ENCODE data around the gene UBE2O. TPM values are rescaled to one million over a fixed set of nuclear protein-coding genes. Genes with fewer than 3 reads are reported as not detected.

The UBE2O gene
- total RNA-seq, 1 donor from 2014 or later: 13.5 TPM

DNA sequence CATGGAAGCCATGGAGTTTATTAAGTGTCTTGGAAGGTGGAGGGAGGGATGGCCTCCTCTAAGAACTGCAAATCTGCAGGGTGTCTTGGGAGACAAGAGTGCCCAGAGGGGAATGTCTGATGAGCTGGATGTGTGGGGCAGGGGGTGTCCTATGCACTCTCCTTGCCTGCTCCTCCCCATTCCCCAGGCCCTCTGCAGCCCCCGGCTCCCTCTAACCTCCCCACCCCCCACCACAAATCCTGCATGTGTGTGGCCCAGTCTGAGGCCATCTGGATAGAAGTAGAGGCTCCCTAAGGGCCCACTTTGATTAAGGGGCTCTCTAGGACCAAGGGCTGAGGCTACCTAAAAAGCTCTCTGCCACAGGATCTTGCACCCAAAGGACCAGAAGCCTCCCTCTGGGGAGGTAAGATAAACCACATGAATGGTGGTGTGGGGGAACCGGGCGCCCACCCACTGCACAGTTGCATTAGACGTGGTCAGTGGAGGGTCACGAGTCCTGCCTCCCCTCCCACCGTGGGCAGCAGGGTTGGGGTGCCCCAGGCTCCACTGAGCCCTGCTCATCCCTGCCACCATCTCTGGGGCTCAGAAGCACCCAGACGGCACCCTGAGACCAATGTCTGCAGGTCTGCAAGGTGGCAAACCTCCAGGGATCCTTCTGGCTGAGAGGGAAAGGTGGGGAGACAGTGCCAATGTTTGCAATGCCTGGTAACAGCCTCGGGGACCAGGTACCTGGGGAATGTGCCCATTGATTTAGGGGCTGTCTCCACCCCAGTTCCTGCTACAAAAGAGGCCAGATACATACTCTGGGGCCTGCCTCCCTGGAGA, 15.1 kb upstream of the UBE2O start:
- DNase-seq (ENCODE audit: low spot score): no peak

DNA sequence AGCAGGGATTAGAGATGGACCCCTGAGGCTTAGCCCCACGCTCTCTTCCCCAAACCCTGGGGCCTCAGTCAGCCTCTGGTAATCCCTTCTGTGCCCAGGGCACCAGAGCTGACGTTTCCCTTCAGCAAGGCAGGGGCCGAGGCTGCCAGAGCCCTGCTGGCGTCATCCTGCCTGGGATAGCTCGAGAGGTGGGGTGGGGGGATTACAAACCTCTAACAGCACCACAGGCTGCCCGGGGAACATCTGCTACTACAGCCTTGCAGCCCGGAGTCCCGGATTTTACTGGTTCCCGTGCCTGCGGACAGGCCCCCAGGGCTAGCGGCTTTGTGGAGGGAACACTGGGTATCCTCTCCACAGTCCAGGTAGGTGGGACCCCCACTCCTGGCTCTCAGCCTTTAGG, 14.4 kb upstream of the UBE2O start, which contains the start of gene AANAT:
AANAT (plus strand) TSS at position 238 of the 400 bp plus-strand sequence. CDS start 1,144 bp downstream, outside the sequence.
- DNase-seq (ENCODE audit: low spot score): peak; percentile 75

DNA sequence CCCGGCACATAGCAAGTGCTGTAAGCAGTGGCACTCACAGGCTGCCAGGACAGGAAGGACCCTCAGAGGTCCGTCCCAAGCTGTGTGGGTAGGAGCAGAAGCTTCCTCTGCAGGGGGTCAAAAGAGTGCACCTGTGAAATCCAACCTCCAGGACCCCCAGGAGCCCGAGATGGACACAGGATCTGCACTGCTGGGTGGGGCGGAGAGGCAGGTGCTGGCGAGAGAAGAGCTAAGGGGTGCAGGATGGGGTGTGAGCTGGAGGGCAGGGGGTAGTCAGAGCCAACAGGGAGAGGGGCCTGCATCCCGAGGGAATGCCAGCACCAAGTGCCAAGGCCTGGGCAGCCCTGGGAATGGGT, 13.8 kb upstream of the UBE2O start:
- DNase-seq (ENCODE audit: low spot score): no peak

DNA sequence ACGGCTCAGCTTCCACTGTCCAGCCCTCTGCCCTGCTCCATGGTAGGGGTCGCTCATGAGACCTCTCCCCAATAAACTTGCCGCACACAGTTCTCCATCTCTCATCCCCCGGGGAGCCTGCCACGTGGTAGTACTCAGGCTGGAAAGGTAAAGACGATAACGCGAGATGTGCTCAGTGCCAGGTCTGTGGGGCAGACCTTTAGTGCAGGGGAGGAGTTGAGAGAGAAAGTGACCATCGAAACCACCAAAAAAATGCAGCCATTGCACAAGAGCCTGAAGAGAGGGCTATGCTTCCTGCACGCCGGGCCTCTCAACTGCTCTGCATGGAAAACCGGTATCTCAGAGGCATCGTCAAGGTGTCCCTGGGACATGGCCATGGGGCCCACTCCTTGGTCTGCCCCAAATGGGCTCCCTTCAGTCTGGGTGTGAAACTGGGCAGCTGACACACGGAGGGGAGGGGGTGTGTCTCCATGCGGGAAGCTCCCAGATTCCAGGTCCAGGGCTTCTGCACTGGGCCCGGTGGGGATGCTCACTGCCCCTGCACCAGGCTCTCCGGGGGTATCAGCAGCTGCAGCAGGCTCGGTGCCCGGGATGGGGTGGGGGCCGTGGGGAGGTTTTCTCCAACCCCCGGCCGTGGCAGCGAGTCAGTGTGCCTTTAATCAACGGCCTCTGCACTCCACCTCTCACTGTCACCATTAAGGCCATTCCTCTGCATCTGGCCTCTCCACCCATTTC, 9.8 kb upstream of the UBE2O start:
- DNase-seq (ENCODE audit: low spot score): no peak

DNA sequence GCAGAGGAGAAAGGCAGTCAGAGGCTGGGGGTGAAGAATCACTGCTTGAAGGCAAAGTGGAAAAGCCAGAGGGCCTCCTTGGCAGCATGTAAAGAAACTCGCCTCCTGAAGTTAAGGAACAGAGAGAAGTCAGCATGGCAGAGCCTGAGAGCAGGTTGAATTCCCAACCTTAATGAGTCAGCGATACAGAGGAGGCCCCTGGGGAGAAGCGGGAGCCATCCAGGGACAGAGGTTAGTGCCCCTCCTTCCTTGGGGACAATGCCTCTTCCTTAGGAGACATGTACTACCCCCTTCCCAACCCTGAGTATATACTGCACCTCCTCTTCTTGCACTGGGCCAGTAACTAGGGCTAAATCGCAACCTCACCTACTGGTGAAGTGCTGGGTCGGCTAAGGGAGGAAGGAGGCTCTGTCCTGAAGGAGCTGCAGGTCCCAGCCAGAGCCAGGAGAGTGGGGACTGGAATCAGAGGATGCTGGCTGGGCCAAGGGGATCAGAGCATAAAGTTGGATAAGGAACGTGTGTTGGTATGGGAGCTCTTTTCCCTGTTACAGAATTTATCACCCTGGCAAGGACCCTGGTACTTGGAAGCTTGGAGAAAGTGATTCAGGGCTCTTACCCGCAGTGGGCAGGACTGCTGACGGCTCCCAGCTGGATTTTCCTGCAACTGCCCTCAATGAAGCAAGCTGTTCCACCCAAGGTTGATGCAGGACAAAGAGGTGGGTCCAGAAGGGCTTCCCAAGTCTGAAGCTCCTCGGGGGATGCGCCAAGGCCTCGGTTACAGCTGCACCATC, 9.0 kb upstream of the UBE2O start:
- no peak for DNase-seq (ENCODE audit: low spot score)

DNA sequence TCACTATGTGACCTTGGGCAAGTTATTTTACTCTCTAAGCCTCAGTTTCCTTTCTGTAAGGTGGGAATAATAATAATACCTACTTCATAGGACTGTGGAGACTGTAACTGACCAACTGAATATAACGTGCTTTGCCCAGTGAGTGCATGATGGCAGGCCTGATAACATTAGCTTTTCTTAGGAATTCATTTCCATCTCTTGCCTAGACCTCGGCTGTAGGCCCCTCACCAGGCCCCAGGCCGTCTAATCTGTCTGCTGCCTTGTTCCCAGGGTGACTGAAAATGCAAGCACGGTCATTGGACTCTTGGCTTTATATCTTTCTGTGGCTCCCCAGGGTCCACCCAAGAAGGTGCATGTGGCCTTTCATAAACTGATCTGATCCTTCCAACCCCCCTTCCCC, 6.7 kb upstream of the UBE2O start:
- DNase-seq (ENCODE audit: low spot score): no peak

DNA sequence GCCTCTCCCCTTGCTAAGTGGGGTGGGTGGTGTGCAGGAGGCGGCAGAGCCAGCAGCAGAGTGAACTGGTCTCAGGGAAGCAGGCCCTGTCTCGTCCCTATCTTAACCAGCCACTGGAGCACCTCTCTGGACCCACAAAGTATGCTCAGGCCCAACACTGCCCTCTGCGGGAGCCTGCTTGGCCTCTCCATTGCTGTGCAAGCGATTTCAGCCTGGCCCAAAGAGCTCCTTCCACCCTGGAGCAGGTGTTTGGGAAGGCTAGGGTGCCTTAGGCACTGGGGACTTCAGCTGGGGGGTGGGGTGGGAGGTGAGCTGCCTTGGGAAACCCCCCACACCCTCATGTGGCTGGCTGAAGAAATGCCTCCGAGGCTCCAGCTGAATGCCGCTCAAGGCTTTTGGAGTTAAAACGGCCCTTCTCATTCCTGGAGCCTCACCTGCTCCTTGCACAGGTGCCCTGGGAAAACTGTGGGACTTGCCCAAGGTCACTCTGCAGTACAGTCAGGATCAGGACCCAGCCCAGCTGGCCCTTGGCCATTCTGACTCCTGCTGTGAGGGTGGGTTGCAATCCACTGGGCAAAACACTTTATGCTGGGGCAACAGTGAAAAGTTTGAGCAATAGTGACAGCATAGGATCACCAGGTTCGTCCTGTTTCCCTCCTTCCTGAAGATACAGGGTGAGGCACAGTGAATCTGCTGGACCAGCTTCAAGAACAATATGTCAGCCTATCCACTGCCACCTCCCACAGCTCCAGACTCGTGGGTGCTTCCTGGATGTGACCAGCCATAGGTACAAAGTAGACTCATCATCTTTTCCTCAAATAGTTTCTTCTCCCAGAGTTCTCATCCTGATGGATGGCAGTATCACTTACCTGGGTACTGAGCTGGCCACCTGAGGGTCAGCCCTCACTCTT, 5.9 kb upstream of the UBE2O start:
- peak; percentile 34 for DNase-seq (ENCODE audit: low spot score)

DNA sequence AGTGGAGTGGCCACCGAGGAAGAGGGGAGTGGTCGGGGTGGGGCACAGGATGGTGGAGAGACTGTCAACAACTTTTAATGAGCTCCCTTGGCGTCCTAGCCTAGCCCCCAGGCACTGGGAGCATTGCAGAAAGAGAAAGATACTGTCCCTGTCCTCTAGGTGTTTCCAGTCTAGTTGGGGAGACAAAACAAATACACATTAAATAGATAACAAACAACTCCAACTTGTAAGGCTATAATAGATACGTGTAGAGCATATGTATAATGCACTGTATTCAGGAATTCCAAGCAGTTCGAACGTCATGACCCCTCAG, 435 bp upstream of the UBE2O start:
- no peak for DNase-seq (ENCODE audit: low spot score)

DNA sequence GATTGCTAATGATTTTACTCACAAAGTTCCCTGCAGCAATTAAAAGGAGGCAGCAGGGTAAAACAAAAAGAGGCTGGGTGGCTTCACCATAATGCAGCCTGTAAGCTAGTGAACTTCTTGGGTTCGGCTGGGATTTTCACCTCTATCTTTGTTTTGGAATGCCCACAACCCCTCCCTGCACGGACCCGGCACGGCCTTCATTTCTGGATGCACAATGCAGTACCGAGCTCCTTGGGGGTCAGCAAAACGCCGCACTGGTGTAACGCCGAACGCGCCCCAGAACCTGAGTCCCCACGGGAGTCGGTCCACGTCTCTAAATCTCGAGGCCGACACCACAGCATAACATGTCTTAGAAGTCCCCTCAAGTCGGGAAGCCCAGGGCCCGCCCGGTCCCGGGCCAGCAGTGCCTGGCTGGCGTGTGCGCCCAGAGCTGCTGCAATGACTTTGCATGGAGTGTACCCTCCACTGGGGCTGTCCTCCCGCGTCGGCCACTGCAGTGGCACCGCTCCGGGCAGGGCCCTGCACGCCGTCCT, 759 bp downstream of the UBE2O start:
- no peak for DNase-seq (ENCODE audit: low spot score)

DNA sequence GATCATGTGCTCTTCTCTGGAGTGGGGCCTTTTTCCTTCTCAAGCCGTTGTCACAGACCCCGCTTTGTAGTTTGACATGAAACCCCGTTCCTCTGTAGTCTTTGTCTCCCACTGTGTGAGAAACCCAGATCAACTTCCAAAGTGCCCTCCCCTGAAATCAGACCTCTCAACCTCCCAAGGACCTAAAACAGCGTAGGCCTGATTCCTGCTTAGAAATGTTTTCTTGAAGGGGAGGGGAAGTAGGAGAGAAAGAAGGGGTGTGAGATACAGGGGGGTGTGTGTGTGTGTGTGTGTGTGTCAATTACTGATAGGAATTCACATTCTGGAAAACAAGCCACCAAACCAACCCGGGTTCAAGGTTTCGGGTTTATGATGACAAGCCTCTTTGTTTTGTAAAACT, 1.4 kb downstream of the UBE2O start:
- DNase-seq (ENCODE audit: low spot score): no peak

DNA sequence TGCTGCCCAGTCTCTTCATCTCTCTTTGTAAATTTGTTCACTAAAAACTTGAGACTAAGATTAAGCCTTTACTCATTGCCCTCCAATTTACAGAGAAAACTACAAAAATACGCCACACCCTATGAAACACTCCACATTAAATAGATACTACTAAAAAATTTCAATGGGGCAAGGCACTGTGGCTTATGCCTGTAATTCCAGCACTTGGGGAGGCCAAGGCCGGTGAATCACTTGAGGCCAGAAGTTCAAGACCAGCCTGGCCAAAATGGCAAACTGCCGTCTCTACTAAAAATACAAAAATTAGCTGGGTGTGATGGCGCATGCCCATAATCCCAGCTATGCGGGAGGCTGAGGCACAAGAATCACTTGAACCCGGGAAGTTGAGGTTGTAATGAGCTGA, 3.8 kb downstream of the UBE2O start:
- no peak for DNase-seq (ENCODE audit: low spot score)

DNA sequence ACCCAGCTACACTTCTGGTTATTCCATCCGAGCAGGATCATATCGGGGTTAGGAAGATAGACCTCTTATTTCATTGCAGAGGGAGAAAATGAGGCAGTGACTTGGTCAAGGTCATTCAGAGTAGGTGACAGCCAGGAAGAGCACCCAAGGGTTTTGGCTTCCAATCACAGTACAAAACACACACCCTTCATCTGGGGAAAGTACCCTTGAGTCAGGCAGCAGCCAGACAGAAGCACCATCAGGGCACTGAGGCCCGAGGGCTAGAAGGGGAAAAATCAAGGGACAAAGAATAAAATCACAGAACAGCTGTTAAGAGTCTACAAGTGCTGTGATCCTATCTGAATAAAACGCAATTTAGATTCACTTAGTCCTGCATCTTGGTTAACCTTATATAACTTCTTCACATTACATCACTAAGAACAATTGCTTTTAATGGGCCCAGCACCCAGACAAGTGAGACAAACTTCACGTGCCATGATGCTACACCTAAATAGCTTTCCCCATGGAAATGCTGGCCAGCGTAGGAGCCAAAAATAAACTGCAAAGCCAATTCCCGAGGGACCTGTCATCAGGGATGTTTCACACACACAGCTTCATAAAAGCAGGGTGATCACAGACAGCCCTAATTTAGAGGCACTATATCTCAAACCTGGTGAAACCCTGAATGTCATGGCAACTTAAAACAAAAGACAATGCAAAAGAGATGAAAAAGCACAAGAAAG, 4.9 kb downstream of the UBE2O start:
- no peak for DNase-seq (ENCODE audit: low spot score)

DNA sequence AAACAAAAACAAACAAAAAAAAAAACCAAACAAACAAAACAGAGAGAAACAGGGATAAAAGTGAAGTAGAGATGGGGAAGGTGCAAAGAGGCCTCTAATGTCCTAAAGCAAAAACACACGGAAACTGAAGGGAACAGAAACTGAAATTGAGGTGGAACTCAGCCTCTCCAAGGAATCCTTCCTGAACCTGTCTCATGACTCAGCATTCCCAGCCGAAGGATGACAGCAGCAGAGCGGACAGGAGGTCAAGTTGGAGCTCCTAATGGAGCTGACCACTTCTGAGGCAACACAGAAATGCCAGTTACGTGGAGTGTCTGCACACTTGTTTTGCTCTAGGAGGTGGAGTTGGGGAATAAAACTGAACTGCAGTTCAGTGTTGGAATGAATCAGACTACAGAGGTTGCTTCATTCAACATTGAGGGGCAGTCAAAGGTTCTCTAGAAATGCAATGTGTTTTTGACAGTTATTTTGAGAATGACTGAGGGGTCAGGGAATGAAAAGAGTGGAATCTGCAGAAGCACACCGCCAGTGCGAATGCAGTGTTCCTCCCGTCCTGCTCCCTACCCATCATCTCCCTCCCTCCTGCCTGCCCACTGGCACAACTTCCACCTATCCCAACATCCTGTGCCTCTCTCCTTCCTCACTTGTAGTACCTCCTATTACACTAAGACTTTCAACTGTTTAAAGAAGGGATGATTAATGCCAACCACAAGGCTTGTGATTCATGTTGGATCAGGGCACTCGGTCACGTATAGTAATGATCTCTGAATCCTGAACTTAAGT, 6.3 kb downstream of the UBE2O start:
- no peak for DNase-seq (ENCODE audit: low spot score)

DNA sequence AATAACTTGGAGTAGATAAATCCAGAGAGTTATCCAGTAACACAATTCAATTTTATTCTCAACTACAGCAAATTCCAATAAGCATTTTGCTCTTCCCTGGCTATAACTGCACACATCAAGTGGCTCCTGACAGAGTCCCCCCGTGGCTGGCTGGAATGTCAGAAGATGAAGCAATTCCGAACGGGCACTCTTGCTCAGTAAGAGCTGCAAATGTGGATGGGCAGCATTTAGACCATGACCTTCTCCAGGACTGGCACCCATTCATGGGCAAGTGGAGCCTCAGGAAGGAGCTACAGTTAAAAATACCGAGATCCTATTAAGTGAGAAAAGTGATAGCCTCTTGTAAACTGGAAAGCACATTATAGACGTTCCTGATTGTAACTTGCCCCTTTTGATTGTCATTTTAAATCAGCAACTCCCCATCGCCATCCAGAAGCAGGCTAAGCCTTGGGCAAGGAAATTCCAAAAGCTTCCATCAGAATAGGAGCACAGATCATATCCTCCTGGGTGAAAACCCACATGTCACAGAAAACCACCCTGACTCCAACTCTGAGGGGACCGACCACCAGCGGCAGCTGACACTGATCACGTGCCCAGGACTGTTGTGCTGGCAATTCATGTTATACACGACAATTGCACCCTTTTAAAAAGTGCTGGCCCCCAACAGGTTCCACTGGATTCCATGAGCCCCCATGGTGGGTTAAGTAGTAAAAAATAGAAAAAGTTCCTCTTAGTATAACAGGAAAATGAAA, 7.1 kb downstream of the UBE2O start:
- no peak for DNase-seq (ENCODE audit: low spot score)

DNA sequence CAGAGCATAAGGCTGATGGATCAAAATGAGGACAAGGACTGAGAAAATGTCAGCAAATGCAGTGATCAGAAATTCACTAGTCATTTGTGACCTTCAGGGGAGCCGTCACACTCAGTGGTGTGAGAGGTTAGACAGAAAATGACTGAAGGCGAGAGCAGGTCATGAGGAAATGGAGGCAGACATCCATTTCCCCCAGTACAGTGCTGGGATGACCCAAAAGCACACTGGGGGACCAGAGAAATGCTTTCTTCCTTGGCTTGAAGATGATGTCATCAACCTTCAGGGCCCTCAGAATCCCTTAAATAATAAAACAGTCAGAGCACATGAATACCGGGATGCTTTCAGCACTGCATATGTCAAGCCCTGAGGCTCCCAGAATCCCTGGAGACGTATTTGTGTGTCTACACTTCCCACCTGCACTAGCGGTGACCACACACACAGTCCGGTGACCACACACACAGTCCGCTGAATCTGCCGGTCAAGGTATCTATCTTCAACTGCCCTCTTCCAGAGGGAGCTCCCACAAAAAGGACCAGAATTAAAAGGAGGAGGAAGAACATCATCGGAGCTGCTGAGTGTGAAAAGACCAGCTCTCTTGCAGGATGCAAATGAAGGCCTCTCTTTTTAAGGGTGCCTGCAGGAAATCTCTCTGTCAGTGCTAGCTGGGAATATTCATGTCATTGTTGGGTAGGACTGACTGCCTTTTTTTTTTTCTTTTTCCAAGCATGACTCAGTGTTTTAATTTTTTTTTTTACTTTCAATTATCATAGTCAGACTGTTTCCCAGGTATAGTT, 8.2 kb downstream of the UBE2O start:
- DNase-seq (ENCODE audit: low spot score): no peak

DNA sequence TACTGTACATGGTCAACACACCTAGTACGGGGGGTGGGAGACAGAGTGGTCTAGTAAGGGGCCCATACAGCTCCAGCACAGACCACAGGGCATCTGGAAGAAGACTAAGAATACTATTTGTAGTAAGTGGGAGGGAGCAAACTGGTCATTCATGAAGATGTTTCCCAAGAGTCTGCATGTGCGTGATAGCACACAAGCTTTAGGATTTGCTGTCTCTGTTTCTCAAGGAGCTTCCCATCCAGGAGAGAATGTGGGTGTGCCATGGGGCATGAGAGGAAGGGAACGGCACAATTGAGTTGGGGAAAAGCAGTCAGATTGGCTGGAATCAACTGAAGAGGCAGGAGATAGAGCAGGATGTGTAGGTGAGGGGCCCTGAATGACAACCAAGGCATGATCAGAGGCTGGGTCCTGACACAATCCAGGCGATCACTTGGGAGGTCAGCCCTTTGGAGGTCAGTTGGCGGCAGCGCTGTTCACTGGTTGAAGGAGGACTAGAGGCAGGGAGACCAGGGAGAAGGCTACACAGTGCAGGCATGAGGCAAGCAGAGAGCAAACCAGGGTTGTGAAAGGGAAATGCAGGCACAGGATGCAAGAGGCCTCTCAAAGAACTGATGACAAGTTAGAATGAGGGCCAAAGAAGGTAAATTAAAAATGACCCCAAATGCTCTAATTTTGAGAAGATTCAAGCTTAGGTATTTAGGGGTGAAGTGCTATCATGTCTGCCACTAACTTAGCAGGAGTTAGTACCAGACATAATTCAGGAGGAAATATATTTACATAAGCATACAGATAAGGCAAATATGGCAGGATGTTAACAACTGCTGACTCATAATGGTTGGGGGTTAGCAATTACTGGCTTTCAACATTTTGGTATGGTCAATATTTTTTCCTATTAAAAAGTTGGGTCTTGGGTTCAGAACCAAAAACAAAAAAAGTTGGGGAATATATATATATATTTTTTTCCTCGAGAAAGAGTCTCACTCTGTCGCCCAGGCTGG, 10.3 kb downstream of the UBE2O start:
- DNase-seq (ENCODE audit: low spot score): no peak
